Measurements from ENCODE around the gene MYL3.
"Not testable (repeated sequence)": the region's sequence is repeated elsewhere in the genome, so short reads cannot be mapped to it uniquely, and the experiment has no call there.

MYL3 gene

GRCh38 chr3:46863261-46863782, at the start of gene MYL3:
Gene MYL3 (minus strand): TSS chr3:46863444. CDS start chr3:46863390, 54 bp downstream.
- no peak for DNase-seq

- DNase-seq, result no peak
These were observed 49.7 kb upstream of the MYL3 start for GRCh38 chr3:46912986-46913385.

- not testable (repeated sequence) for DNase-seq
These were observed 47.7 kb upstream of the MYL3 start for GRCh38 chr3:46910914-46911313.

GRCh38 chr3:46910166-46910760, 47.0 kb upstream of the MYL3 start:
- DNase-seq, result no peak

- DNase-seq, result peak; percentile 78
These were observed 46.4 kb upstream of the MYL3 start for GRCh38 chr3:46909535-46910161.

GRCh38 chr3:46908986-46909534, 45.8 kb upstream of the MYL3 start:
- DNase-seq, result no peak

- DNase-seq, result no peak
These were observed 45.2 kb upstream of the MYL3 start for GRCh38 chr3:46908294-46908985.

- DNase-seq, result no peak
These were observed 44.7 kb upstream of the MYL3 start for GRCh38 chr3:46907960-46908293.

- no peak for DNase-seq
These were observed 44.0 kb upstream of the MYL3 start for GRCh38 chr3:46907271-46907670.

GRCh38 chr3:46906471-46907058, 43.3 kb upstream of the MYL3 start:
- DNase-seq, result no peak

GRCh38 chr3:46905661-46906451, 42.6 kb upstream of the MYL3 start:
- no peak for DNase-seq

GRCh38 chr3:46905213-46905560, 41.9 kb upstream of the MYL3 start:
- DNase-seq, result no peak

GRCh38 chr3:46904303-46905212, 41.3 kb upstream of the MYL3 start:
- no peak for DNase-seq

GRCh38 chr3:46903341-46904302, 40.4 kb upstream of the MYL3 start:
- no peak for DNase-seq

GRCh38 chr3:46902188-46902631, 39.0 kb upstream of the MYL3 start:
- DNase-seq, result no peak

GRCh38 chr3:46901591-46902187, 38.4 kb upstream of the MYL3 start:
- no peak for DNase-seq

- no peak for DNase-seq
These were observed 37.8 kb upstream of the MYL3 start for GRCh38 chr3:46901061-46901460.

- DNase-seq, result no peak
These were observed 37.1 kb upstream of the MYL3 start for GRCh38 chr3:46900356-46900755.

GRCh38 chr3:46900007-46900292, 36.7 kb upstream of the MYL3 start:
- no peak for DNase-seq

All from CD4-positive, alpha-beta T cell treated with Interleukin-21 for 1 hour (primary cell).